Endodermal cell (in vitro differentiated cells): Measurements from ENCODE around the gene PRDM7. TPM values are rescaled to one million over a fixed set of nuclear protein-coding genes. Genes with fewer than 3 reads are reported as not detected.

Source experiments
- DNase-seq: peaks from one replicate; pipeline ENCODE4 v3.0.0-alpha.2; 2017
- H3K27ac ChIP-seq: 2 replicates; pipeline ENCODE4 v1.5.1; 2013; ENCODE audit warnings: mild to moderate bottlenecking, low read depth, low read length, moderate library complexity
- H3K27me3 ChIP-seq: 2 replicates; pipeline ENCODE4 v1.6.1; 2013; ENCODE audit warnings: mild to moderate bottlenecking, low read length, moderate library complexity; ENCODE audit not compliant: insufficient read depth, control insufficient read depth, poor library complexity, severe bottlenecking
- H3K36me3 ChIP-seq: 2 replicates; pipeline ENCODE4 v1.7.0; 2013; ENCODE audit warnings: mild to moderate bottlenecking, low read length, moderate library complexity; ENCODE audit not compliant: control insufficient read depth, insufficient read depth
- H3K4me1 ChIP-seq: one replicate; pipeline ENCODE4 v1.7.0; 2013; ENCODE audit warnings: low read length; ENCODE audit not compliant: control insufficient read depth, insufficient read depth
- H3K4me3 ChIP-seq: 2 replicates; pipeline ENCODE4 v1.5.1; 2013; ENCODE audit warnings: mild to moderate bottlenecking, low read length, moderate library complexity
- H3K9ac ChIP-seq: 2 replicates; pipeline ENCODE4 v1.6.1; 2013; ENCODE audit warnings: mild to moderate bottlenecking, low read length, moderate library complexity; ENCODE audit not compliant: poor library complexity, severe bottlenecking; ENCODE audit errors: extremely low read depth
- H3K9me3 ChIP-seq: 2 replicates; pipeline ENCODE4 v1.6.1; 2013; ENCODE audit warnings: mild to moderate bottlenecking, low read length, moderate library complexity; ENCODE audit not compliant: control insufficient read depth
- H3K27ac Mint-ChIP-seq: 2 replicates; pipeline ENCODE4 v1.8.0; 2020; ENCODE audit warnings: mixed read lengths
- H3K27me3 Mint-ChIP-seq: 2 replicates; pipeline ENCODE4 v1.8.0; 2021; ENCODE audit warnings: mild to moderate bottlenecking, mixed read lengths; ENCODE audit not compliant: insufficient read depth
- H3K36me3 Mint-ChIP-seq: 2 replicates; pipeline ENCODE4 v1.8.0; 2020; ENCODE audit warnings: low read depth, mixed read lengths
- H3K4me1 Mint-ChIP-seq: 2 replicates; pipeline ENCODE4 v1.8.0; 2020; ENCODE audit warnings: mixed read lengths
- H3K4me3 Mint-ChIP-seq: 2 replicates; pipeline ENCODE4 v1.8.0; 2020; ENCODE audit warnings: mild to moderate bottlenecking, moderate library complexity, mixed read lengths
- H3K9me3 Mint-ChIP-seq: 2 replicates; pipeline ENCODE4 v1.8.0; 2020; ENCODE audit warnings: mild to moderate bottlenecking, mixed read lengths
- CTCF ChIP-seq: fragments of 200-600 bp; sonication (generic); conservative IDR thresholded peaks from 2 replicates; pipeline ENCODE4 v1.5.0; 2021; ENCODE audit warnings: antibody characterized with exemption, mild to moderate bottlenecking
- WGBS, 2 experiments: methylation state at CpG; one replicate each; pipeline versions ENCODE4 v1.1.5 to v1.1.7; 2013; ENCODE audit warnings: missing lambda C conversion rate in 2 of 2, mixed read lengths in 1 of 2; ENCODE audit not compliant: insufficient coverage in 1 of 2, insufficient read length in 1 of 2; 5-methylcytosine and 5-hydroxymethylcytosine counted together
- total RNA-seq, 2 donors: library from RNA; stranded (reverse); fragmentation: NEBNext Ultra II Directional in 1 of 2; extraction: Animal tissue kit (Norgen Biotek cat#: 25700) in 1 of 2; gene quantifications; 2 replicates in 1 of 2; 3 replicates in 1 of 2; pipeline ENCODE4 v1.2.1, GENCODE V29; 2021

PRDM7 gene
- total RNA-seq, 2 donors from 2014 or later: not detected

- no peak for TF ChIP-seq CTCF
- H3K4me3 ChIP-seq: peak overlapping the region; percentile 88
- peak overlapping the region; percentile 67 for H3K4me3 Mint-ChIP-seq
These were observed 54.1 kb downstream of the PRDM7 start for GRCh38 chr16:90023078-90023447.

DNA sequence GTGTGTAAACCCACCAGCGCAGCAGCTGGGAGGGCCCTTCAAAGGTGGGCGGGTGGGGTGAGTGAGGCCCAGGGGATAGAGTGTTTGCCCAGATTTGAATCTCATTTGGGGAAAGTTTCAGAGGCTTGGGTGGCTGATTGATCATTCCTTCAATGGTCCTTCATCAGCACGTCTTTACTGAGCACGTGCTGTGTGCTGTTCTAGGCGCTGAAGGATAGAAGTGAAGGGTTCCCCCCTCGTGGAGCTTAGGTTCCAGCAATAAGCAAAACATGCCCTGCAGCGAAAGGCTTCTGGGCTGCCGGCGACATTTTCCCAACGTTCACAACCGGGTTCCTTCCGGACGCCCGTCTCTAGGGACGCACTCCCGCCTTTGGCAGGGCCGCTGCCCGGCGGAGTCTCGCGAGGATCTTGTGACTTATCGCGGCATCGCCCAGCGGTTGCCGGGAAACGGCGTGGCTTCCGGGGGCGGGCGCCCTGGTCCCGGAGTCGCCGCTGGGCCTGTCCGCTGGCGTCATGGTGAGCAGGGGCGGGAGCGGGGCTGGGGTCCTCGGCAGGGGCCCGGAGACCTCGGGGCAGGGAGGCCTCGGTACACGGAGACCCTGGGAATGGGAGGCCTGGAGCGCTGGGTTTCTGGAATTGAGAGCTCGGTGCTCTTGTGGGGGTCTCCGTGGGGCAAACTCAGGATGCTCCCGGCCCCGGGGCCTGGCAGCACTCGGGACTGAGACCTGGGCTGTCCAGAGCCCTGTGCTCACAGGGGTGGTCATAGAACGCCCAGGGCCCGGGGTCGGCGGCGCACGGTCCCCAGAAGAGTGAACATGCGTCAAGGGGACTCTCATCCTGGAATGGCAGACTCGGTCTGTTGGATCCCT lies 54.7 kb downstream of the PRDM7 start:
- H3K36me3 Mint-ChIP-seq: no peaks in the 10 kb centered on the region
- WGBS, 2 experiments: 24 to 37% methylated on average over 22 to 57 of the region's 57 CpGs
- Histone ChIP-seq H3K4me1 (peaks cover 8% of the 10 kb centered on the region), H3K4me3 (peak overlapping the region; percentile 88), H3K9me3 (no peaks in the 10 kb centered on the region), H3K9ac (peak overlapping the region; percentile 62), H3K27ac (peak overlapping the region; percentile 57), H3K36me3 (no peaks in the 10 kb centered on the region), H3K27me3 (no peaks in the 10 kb centered on the region)
- no peak for TF ChIP-seq CTCF
- no peaks in the 10 kb centered on the region for H3K9me3 Mint-ChIP-seq
- H3K4me3 Mint-ChIP-seq: peak overlapping the region; percentile 67
- no peaks in the 10 kb centered on the region for H3K27me3 Mint-ChIP-seq
- H3K4me1 Mint-ChIP-seq: peaks cover 21% of the 10 kb centered on the region
- peak; percentile 75 for DNase-seq
- H3K27ac Mint-ChIP-seq: peak overlapping the region; percentile 54

More at GRCh38 chr16:90023078-90023447, 54.1 kb downstream of the PRDM7 start:
- peak overlapping the region; percentile 62 for H3K9ac ChIP-seq
- Mint-ChIP-seq H3K36me3 (no peaks in the 10 kb centered on the region), H3K4me1 (peaks cover 21% of the 10 kb centered on the region), H3K9me3 (no peaks in the 10 kb centered on the region), H3K27me3 (no peaks in the 10 kb centered on the region), H3K27ac (no peak overlapping the region)
- 68 to 81% methylated on average over 5 to 7 of the region's 7 CpGs for WGBS, 2 experiments
- peaks cover 8% of the 10 kb centered on the region for H3K4me1 ChIP-seq
- H3K36me3 ChIP-seq: no peaks in the 10 kb centered on the region
- no peaks in the 10 kb centered on the region for H3K9me3 ChIP-seq
- peak overlapping the region; percentile 1 for H3K27ac ChIP-seq
- no peaks in the 10 kb centered on the region for H3K27me3 ChIP-seq
- no peak for DNase-seq

- H3K9ac ChIP-seq: no peak overlapping the region
- H3K27ac Mint-ChIP-seq: peak overlapping the region; percentile 82
- H3K4me3 ChIP-seq: peak overlapping the region; percentile 78
- H3K4me3 Mint-ChIP-seq: peak overlapping the region; percentile 72
- no peaks in the 10 kb centered on the region for H3K36me3 Mint-ChIP-seq
- TF ChIP-seq CTCF: no peak
- no peaks in the 10 kb centered on the region for H3K27me3 Mint-ChIP-seq
- H3K9me3 Mint-ChIP-seq: no peaks in the 10 kb centered on the region
- WGBS, 2 experiments: 80% methylated on average over 2 of the region's 2 CpGs; no CpG with 5 or more reads in 1 of the 2 experiments
- peaks cover 8% of the 10 kb centered on the region for H3K4me1 ChIP-seq
- peaks cover 21% of the 10 kb centered on the region for H3K4me1 Mint-ChIP-seq
- H3K27ac ChIP-seq: peak overlapping the region; percentile 61
- H3K36me3 ChIP-seq: no peaks in the 10 kb centered on the region
- H3K27me3 ChIP-seq: no peaks in the 10 kb centered on the region
- no peaks in the 10 kb centered on the region for H3K9me3 ChIP-seq
- DNase-seq: no peak
These were observed 56.2 kb downstream of the PRDM7 start for GRCh38 chr16:90020838-90021382.
